HEK293T (cell line): ENCODE results near the gene GARS1.

ENCODE experiments used
- ELF4 ChIP-seq: fragments of 450-650 bp; IDR thresholded peaks from 2 replicates; pipeline ENCODE4 v1.6.1; 2017; ENCODE audit warnings: antibody characterized with exemption
- FOXM1 ChIP-seq: fragments of 450-650 bp; IDR thresholded peaks from 2 replicates; pipeline ENCODE4 v1.6.1; 2017; ENCODE audit warnings: mild to moderate bottlenecking, borderline replicate concordance
- SP1 ChIP-seq: fragments of 450-650 bp; IDR thresholded peaks from 2 replicates; pipeline ENCODE4 v1.6.1; 2017
- SUZ12 ChIP-seq: fragments of 450-650 bp; IDR thresholded peaks from 2 replicates; pipeline ENCODE4 v1.6.1; 2016; ENCODE audit warnings: mild to moderate bottlenecking
- TARDBP ChIP-seq: fragments of 450-650 bp; IDR thresholded peaks from 2 replicates; pipeline ENCODE4 v1.6.1; 2016

GRCh38 chr7:30654296-30655090, 59.8 kb downstream of the GARS1 start:
- TF ChIP-seq ELF4 (no peak), FOXM1 (no peak), SUZ12 (no peak), SP1 (no peak), TARDBP (no peak)
